GM12874 (cell line): Measurements from ENCODE around the gene RERE.

Source experiments
- CTCF ChIP-seq: IDR thresholded peaks from 2 replicates; pipeline ENCODE4 v1.5.1; 2011; ENCODE audit warnings: low read depth, mild to moderate bottlenecking, control low read depth, low read length, moderate library complexity; ENCODE audit not compliant: insufficient read depth

Gene RERE

GRCh38 chr1:8496473-8496872, 321.0 kb downstream of the RERE start:
- no peak for TF ChIP-seq CTCF

- no peak for TF ChIP-seq CTCF
These were observed 321.5 kb downstream of the RERE start for GRCh38 chr1:8495928-8496401.

DNA sequence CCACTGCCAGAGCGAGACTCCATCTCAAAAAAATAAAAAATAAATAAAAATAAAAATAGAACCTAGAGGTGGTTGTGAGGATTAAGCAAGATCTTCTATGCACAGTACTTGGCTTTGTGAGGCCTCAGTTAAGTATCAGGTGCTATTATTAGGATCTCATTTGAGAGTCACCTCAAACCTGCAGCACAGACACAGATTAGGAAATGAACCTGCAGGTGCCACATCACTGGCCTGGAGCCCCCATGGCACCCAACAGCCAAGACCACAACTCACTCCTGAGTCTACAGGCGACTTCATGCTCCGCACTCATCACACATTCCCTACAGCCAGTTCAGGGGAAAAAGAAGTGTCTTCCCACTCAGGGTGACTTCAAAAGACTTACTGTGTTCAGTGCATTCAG, 322.8 kb downstream of the RERE start:
- TF ChIP-seq CTCF, result no peak

DNA sequence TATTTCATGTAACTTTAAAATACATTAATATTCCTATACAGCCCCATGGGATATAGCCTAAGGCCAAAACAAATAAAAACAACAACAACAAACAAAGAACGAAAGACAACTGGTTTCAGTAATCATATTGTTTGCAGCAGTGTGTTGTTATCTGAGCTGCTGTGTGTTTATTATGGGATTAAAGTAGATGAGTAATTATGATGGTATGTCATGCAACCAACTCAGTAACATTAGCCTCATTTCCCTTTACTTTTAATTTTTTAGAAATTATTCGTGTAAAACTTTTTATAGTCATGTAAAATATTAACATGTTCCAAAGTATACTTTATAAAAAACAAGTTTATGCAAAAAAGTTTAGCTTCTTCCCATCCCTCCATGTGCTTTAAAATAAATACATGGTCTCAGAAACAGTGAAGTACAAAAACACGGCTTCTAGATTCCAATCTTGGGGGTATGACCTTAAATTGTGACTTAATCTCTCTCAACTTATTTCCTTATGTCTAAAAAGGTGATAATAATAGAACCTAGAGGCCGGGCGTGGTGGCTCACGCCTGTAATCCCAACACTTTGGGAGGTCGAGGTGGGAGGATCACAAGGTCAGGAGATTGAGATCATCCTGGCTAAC, 323.4 kb downstream of the RERE start:
- TF ChIP-seq CTCF, result no peak

DNA sequence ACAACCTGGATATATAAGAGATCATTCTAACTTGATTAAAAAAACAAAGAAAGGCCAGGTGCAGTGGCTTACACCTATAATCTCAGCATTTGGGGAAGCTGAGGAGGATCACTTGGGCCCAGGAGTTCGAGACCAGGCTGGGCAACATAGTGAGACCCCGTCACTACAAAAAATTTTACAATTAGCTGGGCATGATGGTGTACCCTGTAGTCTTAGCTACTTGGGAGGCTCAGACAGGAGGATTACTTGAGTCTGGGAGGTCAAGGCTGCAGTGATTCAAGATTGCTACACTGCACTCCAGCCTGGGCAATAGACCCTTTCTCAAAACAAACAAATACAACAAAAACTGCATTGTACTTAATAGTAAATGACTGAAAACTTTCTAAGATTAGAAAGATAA, 330.2 kb downstream of the RERE start:
- TF ChIP-seq CTCF, result no peak

DNA sequence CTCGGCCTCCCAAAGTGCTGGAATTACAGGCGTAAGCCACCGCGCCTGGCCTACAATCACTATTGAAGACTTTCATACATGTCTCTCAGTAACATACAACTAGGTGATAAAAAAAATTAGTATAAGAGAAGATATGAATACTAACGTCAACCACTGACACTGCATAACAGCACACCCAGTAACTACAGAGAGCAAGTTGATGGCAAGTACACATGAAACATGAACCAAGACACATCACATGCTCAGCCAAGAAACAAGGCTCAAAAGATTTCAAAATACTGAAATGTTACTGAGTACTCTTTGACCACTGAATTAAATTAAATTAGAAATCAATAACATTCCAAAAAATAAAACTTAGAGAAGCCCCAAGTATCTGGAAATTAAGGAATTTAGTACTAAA, 331.4 kb downstream of the RERE start:
- TF ChIP-seq CTCF, result no peak

DNA sequence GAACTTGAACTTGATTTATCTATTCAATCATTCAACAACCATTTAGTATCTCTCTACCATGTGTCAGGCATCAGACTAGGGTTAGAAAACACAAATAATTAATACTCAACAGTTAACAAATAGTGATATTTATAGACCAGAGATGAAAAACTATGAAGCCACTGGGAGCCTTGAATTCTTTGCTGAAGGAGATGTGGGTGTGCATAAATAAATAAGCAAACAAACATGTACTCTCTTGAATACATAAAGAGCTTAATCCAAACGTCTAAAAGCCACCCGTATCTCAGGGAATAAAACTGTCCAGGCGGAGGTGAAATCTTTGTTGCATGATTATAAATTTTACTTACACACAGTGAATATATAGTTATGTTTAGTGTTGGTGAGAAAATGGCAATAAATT, 333.9 kb downstream of the RERE start:
- TF ChIP-seq CTCF, result no peak
